ENCODE data around the gene SYNDIG1L. TPM values are rescaled to one million over a fixed set of nuclear protein-coding genes. Genes with fewer than 3 reads are reported as not detected.

SYNDIG1L gene
- total and polyA plus RNA-seq, 4 donors: 0.08 TPM; not detected in 3

- TF ChIP-seq ZBTB33 (IDR thresholded peaks at IDR 0.05): no peak
- TF ChIP-seq HNF4A (conservative IDR thresholded peaks at IDR 0.05): no peak
- no peak for TF ChIP-seq TAF1 (conservative IDR thresholded peaks at IDR 0.05)
- TF ChIP-seq EGR1 (IDR thresholded peaks at IDR 0.05; ENCODE audit: low read depth in 2 of 2): no peak
- TF ChIP-seq GABPA (IDR thresholded peaks at IDR 0.05 in 1 of 2, conservative IDR thresholded peaks at IDR 0.05 in 1 of 2): no peak
These were observed 4.0 kb upstream of the SYNDIG1L start (continued) for GRCh38 chr14:74429991-74430390.

- Histone ChIP-seq H3K4me1 (ENCODE audit: control insufficient read depth in 4 of 4, insufficient read depth in 4 of 4, low read length in 3 of 4) (peaks cover 0 to 4% (median 1%) of the 10 kb centered on the region in 4 donors), H3K9ac (ENCODE audit: low read depth in 1 of 2, low read length in 2 of 2) (no peak overlapping the region), H3K4me3 (ENCODE audit: low read depth in 1 of 3, low read length in 3 of 3) (no peak overlapping the region), H3K27me3 (ENCODE audit: control insufficient read depth in 4 of 4, insufficient read depth in 4 of 4, low read length in 3 of 4) (no peaks in the 10 kb centered on the region), H3K27ac (ENCODE audit: low read depth in 1 of 2, low read length in 2 of 2) (no peak overlapping the region), H3K9me3 (ENCODE audit: control insufficient read depth in 4 of 4, low read length in 3 of 4) (no peaks in the 10 kb centered on the region), H3K36me3 (ENCODE audit: control insufficient read depth in 4 of 4, insufficient read depth in 3 of 4, low read depth in 1 of 4, low read length in 3 of 4) (no peaks in the 10 kb centered on the region)
- TF ChIP-seq, protein P1, sequence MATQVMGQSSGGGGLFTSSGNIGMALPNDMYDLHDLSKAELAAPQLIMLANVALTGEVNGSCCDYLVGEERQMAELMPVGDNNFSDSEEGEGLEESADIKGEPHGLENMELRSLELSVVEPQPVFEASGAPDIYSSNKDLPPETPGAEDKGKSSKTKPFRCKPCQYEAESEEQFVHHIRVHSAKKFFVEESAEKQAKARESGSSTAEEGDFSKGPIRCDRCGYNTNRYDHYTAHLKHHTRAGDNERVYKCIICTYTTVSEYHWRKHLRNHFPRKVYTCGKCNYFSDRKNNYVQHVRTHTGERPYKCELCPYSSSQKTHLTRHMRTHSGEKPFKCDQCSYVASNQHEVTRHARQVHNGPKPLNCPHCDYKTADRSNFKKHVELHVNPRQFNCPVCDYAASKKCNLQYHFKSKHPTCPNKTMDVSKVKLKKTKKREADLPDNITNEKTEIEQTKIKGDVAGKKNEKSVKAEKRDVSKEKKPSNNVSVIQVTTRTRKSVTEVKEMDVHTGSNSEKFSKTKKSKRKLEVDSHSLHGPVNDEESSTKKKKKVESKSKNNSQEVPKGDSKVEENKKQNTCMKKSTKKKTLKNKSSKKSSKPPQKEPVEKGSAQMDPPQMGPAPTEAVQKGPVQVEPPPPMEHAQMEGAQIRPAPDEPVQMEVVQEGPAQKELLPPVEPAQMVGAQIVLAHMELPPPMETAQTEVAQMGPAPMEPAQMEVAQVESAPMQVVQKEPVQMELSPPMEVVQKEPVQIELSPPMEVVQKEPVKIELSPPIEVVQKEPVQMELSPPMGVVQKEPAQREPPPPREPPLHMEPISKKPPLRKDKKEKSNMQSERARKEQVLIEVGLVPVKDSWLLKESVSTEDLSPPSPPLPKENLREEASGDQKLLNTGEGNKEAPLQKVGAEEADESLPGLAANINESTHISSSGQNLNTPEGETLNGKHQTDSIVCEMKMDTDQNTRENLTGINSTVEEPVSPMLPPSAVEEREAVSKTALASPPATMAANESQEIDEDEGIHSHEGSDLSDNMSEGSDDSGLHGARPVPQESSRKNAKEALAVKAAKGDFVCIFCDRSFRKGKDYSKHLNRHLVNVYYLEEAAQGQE (IDR thresholded peaks at IDR 0.05): no peak
- no peak for TF ChIP-seq EGR1 (IDR thresholded peaks at IDR 0.05; ENCODE audit: low read depth in 2 of 2)
- TF ChIP-seq RAD21 (IDR thresholded peaks at IDR 0.05): no peak
- no peak for TF ChIP-seq RXRA (IDR thresholded peaks at IDR 0.05)
- TF ChIP-seq ATF3 (IDR thresholded peaks at IDR 0.05): no peak
- no peak for TF ChIP-seq HNF4A (conservative IDR thresholded peaks at IDR 0.05)
- no peak for TF ChIP-seq HNF4G (IDR thresholded peaks at IDR 0.05)
- no peak for TF ChIP-seq JUND (IDR thresholded peaks at IDR 0.05)
- WGBS: 52% methylated on average over 4 of the region's 4 CpGs
- DNase-seq (ENCODE audit: low spot score): no peak
These were observed 3.2 kb upstream of the SYNDIG1L start for GRCh38 chr14:74429221-74429691.

DNA sequence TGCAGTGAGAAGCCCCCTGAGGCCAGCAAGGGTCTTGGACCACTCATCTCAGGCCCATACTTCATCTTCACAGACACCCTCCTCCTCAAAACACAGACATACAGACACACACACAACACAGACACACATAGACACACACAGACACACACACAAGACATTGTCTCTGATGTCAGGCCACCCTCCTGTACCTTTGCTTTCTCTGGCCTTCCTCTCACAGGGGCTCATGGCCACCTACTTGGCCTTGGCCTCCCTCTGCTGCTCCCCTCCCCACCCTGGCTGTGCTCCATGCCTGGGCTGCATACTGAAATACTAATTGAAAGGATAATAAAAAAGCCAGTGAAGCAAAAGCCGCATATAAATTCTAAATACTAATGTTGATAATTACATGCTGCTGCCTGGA, 1.6 kb upstream of the SYNDIG1L start:
- H3K4me1 ChIP-seq (ENCODE audit: control insufficient read depth in 4 of 4, insufficient read depth in 4 of 4, low read length in 3 of 4): peaks cover 0 to 4% (median 1%) of the 10 kb centered on the region in 4 donors
- WGBS: 93% methylated on average over 1 of the region's 1 CpG

More for the DNA sequence above, 1.6 kb upstream of the SYNDIG1L start:
- Histone ChIP-seq H3K36me3 (ENCODE audit: control insufficient read depth in 4 of 4, insufficient read depth in 3 of 4, low read depth in 1 of 4, low read length in 3 of 4) (no peaks in the 10 kb centered on the region), H3K4me3 (ENCODE audit: low read depth in 1 of 3, low read length in 3 of 3) (no peak overlapping the region), H3K9me3 (ENCODE audit: control insufficient read depth in 4 of 4, low read length in 3 of 4) (no peaks in the 10 kb centered on the region), H3K27me3 (ENCODE audit: control insufficient read depth in 4 of 4, insufficient read depth in 4 of 4, low read length in 3 of 4) (no peaks in the 10 kb centered on the region), H3K27ac (ENCODE audit: low read depth in 1 of 2, low read length in 2 of 2) (no peak overlapping the region), H3K9ac (ENCODE audit: low read depth in 1 of 2, low read length in 2 of 2) (no peak overlapping the region)
- DNase-seq (ENCODE audit: low spot score): no peak
- no peak for TF ChIP-seq RXRA (IDR thresholded peaks at IDR 0.05)
- TF ChIP-seq FOXA2 (IDR thresholded peaks at IDR 0.05): no peak
- TF ChIP-seq EGR1 (IDR thresholded peaks at IDR 0.05; ENCODE audit: low read depth in 2 of 2): no peak
- no peak for TF ChIP-seq NR2F2 (IDR thresholded peaks at IDR 0.05)
- TF ChIP-seq, protein P1 (IDR thresholded peaks at IDR 0.05): no peak
- no peak for TF ChIP-seq FOXA1 (IDR thresholded peaks at IDR 0.05)
- no peak for TF ChIP-seq YY1 (IDR thresholded peaks at IDR 0.05)
- TF ChIP-seq RAD21 (IDR thresholded peaks at IDR 0.05): no peak
- no peak for TF ChIP-seq ATF3 (IDR thresholded peaks at IDR 0.05)
- TF ChIP-seq SP1 (IDR thresholded peaks at IDR 0.05): no peak
- no peak for TF ChIP-seq GABPA (IDR thresholded peaks at IDR 0.05 in 1 of 2, conservative IDR thresholded peaks at IDR 0.05 in 1 of 2)
- TF ChIP-seq, protein P2, sequence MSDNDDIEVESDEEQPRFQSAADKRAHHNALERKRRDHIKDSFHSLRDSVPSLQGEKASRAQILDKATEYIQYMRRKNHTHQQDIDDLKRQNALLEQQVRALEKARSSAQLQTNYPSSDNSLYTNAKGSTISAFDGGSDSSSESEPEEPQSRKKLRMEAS (IDR thresholded peaks at IDR 0.05): no peak
